22Rv1 (cell line): ENCODE results near the gene ZNF394.

Experiments used
- ZFX ChIP-seq: fragments of 450-650 bp; IDR thresholded peaks from 2 replicates; pipeline ENCODE4 v1.6.1; 2017; ENCODE audit warnings: antibody characterized with exemption, borderline replicate concordance
- TF ChIP-seq, protein P1 (sequence below): fragments of 450-650 bp; IDR thresholded peaks from 2 replicates; pipeline ENCODE4 v1.5.1; 2017; ENCODE audit warnings: mild to moderate bottlenecking

DNA sequence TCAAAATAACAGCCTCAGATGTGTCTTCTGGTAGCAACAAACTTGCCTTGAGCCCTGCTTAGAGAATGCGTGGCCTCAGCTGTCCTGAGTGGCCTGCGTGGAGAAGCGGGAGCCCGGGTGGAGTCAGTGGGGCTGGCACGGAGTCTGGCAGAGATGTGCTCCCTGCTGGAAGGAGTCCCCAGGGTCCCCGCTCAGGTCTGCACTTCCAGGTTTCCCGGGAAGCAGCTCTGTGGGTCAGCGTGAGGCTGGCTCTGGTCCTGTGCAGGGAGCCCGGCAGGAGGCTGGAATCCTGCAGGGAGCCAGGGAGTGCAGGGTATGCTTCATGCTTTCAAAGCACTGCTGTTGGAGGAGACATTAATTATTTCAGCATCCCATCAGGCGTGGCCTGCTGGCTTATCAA, 51.2 kb downstream of the ZNF394 start:
- TF ChIP-seq, protein P1, sequence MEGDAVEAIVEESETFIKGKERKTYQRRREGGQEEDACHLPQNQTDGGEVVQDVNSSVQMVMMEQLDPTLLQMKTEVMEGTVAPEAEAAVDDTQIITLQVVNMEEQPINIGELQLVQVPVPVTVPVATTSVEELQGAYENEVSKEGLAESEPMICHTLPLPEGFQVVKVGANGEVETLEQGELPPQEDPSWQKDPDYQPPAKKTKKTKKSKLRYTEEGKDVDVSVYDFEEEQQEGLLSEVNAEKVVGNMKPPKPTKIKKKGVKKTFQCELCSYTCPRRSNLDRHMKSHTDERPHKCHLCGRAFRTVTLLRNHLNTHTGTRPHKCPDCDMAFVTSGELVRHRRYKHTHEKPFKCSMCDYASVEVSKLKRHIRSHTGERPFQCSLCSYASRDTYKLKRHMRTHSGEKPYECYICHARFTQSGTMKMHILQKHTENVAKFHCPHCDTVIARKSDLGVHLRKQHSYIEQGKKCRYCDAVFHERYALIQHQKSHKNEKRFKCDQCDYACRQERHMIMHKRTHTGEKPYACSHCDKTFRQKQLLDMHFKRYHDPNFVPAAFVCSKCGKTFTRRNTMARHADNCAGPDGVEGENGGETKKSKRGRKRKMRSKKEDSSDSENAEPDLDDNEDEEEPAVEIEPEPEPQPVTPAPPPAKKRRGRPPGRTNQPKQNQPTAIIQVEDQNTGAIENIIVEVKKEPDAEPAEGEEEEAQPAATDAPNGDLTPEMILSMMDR = no peak
- no peak for TF ChIP-seq ZFX
